Lung (tissue), 12 donors: ENCODE measurements around the gene ARAP1. TPM values are rescaled to one million over a fixed set of nuclear protein-coding genes. Genes with fewer than 3 reads are reported as not detected.

Experiments
- ATAC-seq: fragments of 200-7000 bp; cut with Tn5 transposase; one replicate; pipeline ENCODE4 v1.9.1; 2020; ENCODE audit warnings: moderate number of reproducible peaks; ENCODE audit not compliant: insufficient read depth, low FRiP score
- DNase-seq, 3 donors: peaks; one replicate each; pipeline ENCODE4 v3.0.0-alpha.2; 2013 to 2017
- H3K27ac ChIP-seq, 2 donors: one replicate each; pipeline ENCODE4 v1.5.1; 2013; ENCODE audit warnings: mild to moderate bottlenecking in 2 of 2, moderate library complexity in 2 of 2, control low read depth in 1 of 2, inconsistent platforms in 1 of 2, low read depth in 1 of 2, low read length in 1 of 2
- H3K27me3 ChIP-seq, 3 donors: one replicate each; pipeline ENCODE4 v1.5.1; 2013; ENCODE audit warnings: low read length in 2 of 3; ENCODE audit not compliant: control insufficient read depth in 3 of 3, insufficient read depth in 3 of 3
- H3K36me3 ChIP-seq, 4 donors: one replicate each; pipeline ENCODE4 v1.5.1; 2013; ENCODE audit warnings: low read length in 4 of 4, mild to moderate bottlenecking in 1 of 4, moderate library complexity in 1 of 4; ENCODE audit not compliant: control insufficient read depth in 4 of 4, insufficient read depth in 4 of 4
- H3K4me1 ChIP-seq, 5 donors: one replicate each; pipeline ENCODE4 v1.5.1; 2013; ENCODE audit warnings: low read length in 5 of 5, mild to moderate bottlenecking in 2 of 5, moderate library complexity in 1 of 5; ENCODE audit not compliant: control insufficient read depth in 5 of 5, insufficient read depth in 5 of 5
- H3K4me3 ChIP-seq: one replicate; pipeline ENCODE4 v1.5.1; 2013; ENCODE audit warnings: mild to moderate bottlenecking, control low read depth, moderate library complexity
- H3K9ac ChIP-seq, 2 donors: one replicate each; pipeline ENCODE4 v1.5.1; 2013; ENCODE audit warnings: low read length in 2 of 2, control low read depth in 1 of 2; ENCODE audit not compliant: insufficient read depth in 1 of 2
- H3K9me3 ChIP-seq, 4 donors: one replicate each; pipeline ENCODE4 v1.5.1; 2013; ENCODE audit warnings: low read length in 3 of 4, mild to moderate bottlenecking in 1 of 4, moderate library complexity in 1 of 4; ENCODE audit not compliant: control insufficient read depth in 4 of 4, insufficient read depth in 3 of 4
- WGBS, 2 donors: extraction: QIAGEN DNeasy Blood & Tissue Kit; methylation state at CpG; one replicate each; pipeline ENCODE4 v1.1.7; 2013; 5-methylcytosine and 5-hydroxymethylcytosine counted together
- polyA plus RNA-seq, 2 donors: library from polyadenylated mRNA; stranded (reverse); fragments of 200-250 nt; gene quantifications; one replicate each; pipeline ENCODE4 v1.2.1, GENCODE V29; 2013
- total RNA-seq, 2 donors: library from RNA; depleted of rRNA in 1 of 2; stranded (reverse); fragments of >200 nt in 1 of 2; gene quantifications; one replicate each; pipeline ENCODE4 v1.2.1, GENCODE V29; 2014 to 2021
- TF ChIP-seq, protein P1 (sequence below): IDR thresholded peaks from 2 replicates; pipeline ENCODE4 v1.5.1; 2012; ENCODE audit warnings: mild to moderate bottlenecking; ENCODE audit errors: control extremely low read depth, extremely low read depth
- donor health status: control.
- donor health status: control.
- donor health status: Bipolar disorder and iron deficiency.
- donor health status: healthy.
- donor health status: DM: yes; HTN: yes; CAD: no.

The ARAP1 gene
- total and polyA plus RNA-seq, 4 donors: 134 to 218 (median 173) TPM

DNA sequence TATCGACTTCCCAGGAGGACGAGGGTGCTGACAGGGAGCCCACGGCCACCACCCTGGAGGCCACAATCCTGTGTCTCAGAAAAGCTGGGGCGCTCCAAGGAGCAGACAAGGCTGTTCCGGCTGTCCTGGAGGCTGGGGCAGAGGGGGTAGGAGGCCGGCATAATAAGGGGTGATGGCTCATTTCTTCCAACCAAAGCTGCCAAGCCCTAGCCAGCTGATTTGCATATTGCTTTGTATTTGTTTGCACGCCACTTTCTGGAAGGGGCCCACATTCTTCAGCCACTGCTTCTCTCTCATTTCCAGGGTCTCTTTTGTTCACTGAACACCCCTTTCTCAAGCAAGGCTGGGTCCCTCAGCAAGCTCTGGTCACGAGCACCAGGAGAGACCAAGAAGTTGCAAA lies 82.7 kb downstream of the ARAP1 start:
- TF ChIP-seq, protein P1, sequence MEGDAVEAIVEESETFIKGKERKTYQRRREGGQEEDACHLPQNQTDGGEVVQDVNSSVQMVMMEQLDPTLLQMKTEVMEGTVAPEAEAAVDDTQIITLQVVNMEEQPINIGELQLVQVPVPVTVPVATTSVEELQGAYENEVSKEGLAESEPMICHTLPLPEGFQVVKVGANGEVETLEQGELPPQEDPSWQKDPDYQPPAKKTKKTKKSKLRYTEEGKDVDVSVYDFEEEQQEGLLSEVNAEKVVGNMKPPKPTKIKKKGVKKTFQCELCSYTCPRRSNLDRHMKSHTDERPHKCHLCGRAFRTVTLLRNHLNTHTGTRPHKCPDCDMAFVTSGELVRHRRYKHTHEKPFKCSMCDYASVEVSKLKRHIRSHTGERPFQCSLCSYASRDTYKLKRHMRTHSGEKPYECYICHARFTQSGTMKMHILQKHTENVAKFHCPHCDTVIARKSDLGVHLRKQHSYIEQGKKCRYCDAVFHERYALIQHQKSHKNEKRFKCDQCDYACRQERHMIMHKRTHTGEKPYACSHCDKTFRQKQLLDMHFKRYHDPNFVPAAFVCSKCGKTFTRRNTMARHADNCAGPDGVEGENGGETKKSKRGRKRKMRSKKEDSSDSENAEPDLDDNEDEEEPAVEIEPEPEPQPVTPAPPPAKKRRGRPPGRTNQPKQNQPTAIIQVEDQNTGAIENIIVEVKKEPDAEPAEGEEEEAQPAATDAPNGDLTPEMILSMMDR: no peak
- H3K4me1 ChIP-seq: no peaks in the 10 kb centered on the region
- DNase-seq (no peak), ATAC-seq (no peak)
- H3K27ac ChIP-seq: no peak overlapping the region
- H3K4me3 ChIP-seq: no peak overlapping the region
- no peak overlapping the region for H3K9ac ChIP-seq
- WGBS, 2 donors: 70 to 73% methylated on average over 8 of the region's 8 CpGs
- H3K9me3 ChIP-seq: peaks cover 0 to 10% (median 2%) of the 10 kb centered on the region in 4 donors
- H3K27me3 ChIP-seq: peaks cover 0 to 35% (median 22%) of the 10 kb centered on the region in 3 donors
- no peaks in the 10 kb centered on the region for H3K36me3 ChIP-seq

DNA sequence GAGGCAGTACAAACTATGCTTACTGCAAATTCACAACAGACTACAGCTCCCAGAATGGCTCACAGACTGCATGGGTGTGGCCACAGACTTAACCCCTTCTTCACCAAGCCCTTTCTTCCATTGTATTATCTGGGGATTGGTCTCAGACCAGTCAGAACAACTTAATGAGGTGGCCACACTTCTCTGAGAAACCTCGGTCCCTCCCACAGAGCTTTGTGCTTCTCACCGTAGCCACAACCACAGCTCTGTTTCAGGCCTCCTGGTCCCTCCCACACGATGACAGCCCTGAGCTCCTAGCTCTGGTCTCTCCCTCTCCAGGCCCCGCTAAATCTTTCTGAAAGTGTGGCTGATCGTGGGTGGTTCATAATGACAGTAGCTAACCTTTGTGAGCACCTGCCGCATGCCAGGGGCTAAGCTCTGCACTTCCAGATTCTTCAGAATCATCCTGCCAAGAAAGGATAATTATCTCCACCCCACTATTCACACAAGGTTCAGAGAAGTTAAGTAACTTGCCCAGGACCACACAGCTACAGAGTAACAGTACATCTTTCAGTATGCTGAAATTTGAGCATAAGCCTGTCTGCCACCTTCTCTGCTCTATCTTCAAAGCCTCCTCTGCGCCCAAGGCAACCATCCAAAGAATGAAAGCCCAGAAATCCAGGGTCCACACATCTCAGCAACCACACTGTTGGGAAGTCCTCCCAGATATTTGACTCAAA lies 83.4 kb downstream of the ARAP1 start:
- peaks cover 0 to 28% (median 16%) of the 10 kb centered on the region in 3 donors for H3K27me3 ChIP-seq
- H3K4me3 ChIP-seq: no peak overlapping the region
- WGBS, 2 donors: 55 to 66% methylated on average over 7 of the region's 7 CpGs

DNA sequence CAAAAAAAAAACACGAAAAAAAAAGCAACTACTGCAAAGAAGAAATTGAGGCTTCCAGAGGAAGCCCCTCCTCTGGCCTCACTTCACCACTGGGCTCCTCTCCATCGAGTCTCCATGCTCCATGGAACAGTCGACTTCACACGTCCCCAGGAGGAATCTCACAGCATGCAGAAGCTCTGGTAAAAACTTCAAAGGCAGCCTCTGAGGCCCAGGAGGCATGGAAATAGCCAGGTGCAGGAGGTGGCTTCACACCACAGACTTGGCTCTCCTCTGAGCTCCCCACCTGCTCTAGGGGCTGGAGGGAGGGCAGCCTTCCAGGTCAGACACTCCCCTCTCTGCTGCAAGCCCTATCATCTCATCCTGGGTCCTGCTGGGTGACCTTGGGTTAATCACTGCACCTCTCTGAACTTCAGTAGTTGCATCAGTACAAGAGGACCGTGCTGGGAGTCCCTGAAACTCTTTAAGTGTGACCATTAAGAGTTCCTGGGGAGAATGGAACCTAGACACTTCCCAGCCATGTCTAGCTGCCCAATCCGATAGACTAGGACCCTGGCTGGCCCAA lies 86.2 kb downstream of the ARAP1 start:
- 37 to 47% methylated on average over 6 of the region's 6 CpGs for WGBS, 2 donors
- TF ChIP-seq, protein P1: no peak
- H3K27me3 ChIP-seq: peaks cover 0 to 21% (median 4%) of the 10 kb centered on the region in 3 donors

More for the DNA sequence above, 83.4 kb downstream of the ARAP1 start:
- Histone ChIP-seq H3K27ac (no peak overlapping the region), H3K9ac (no peak overlapping the region), H3K36me3 (no peaks in the 10 kb centered on the region), H3K9me3 (peaks cover 0 to 10% (median 2%) of the 10 kb centered on the region in 4 donors), H3K4me1 (no peaks in the 10 kb centered on the region)
- TF ChIP-seq, protein P1: no peak
- DNase-seq (no peak), ATAC-seq (no peak)

More for the DNA sequence above, 86.2 kb downstream of the ARAP1 start:
- Histone ChIP-seq H3K27ac (no peak overlapping the region), H3K4me1 (no peaks in the 10 kb centered on the region), H3K9ac (no peak overlapping the region), H3K4me3 (no peak overlapping the region), H3K36me3 (no peaks in the 10 kb centered on the region), H3K9me3 (peaks cover 0 to 10% (median 2%) of the 10 kb centered on the region in 4 donors)
- no peak for ATAC-seq
- DNase-seq: no peak
